GM13976 (cell line): Measurements from ENCODE around the gene LRRC1.

Experiments
- DNase-seq: peaks from one replicate; pipeline ENCODE4 v3.0.0; 2012; ENCODE audit warnings: low spot score
- CTCF ChIP-seq: IDR thresholded peaks from 2 replicates; pipeline ENCODE4 v1.5.1; 2012; ENCODE audit warnings: borderline replicate concordance, mild to moderate bottlenecking; ENCODE audit not compliant: insufficient read depth; ENCODE audit errors: extremely low read depth, missing control alignments, control extremely low read depth
- in situ Hi-C: fragments of 300-500 bp; cut with MboI; formaldehyde crosslinking; loops from one replicate; pipeline ENCODE4 v1.12.0; 2022; ENCODE audit warnings: low sequenced_read_pairs, mixed read lengths, inconsistent platforms; ENCODE audit not compliant: unreplicated experiment

Gene LRRC1

GRCh38 chr6:53868626-53869025 lies 73.8 kb downstream of the LRRC1 start:
- no peak for TF ChIP-seq CTCF
- in situ Hi-C loops = no loop called here
- DNase-seq = no peak

- DNase-seq = no peak
- no peak for TF ChIP-seq CTCF
- in situ Hi-C loops = no loop called here
Measured at GRCh38 chr6:53869964-53870363, 75.2 kb downstream of the LRRC1 start.

DNA sequence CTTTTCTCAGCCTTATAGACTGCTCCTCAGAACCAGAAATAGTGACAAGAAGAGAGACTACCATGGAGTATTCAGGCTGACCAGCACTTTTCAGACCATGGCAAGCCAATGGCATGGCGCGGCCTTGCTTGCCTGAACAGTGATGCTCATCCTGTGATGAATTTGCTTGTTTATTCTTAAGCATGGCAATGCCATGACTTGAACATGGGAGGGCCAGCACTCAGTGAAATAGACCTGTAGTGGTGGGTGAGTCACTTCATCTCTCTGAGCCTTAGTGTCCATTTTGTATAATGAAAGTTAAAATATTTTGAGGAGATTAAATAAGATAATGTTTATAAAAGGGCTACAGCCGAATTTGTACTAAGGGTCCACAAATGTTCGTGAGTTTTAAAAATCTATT lies 79.1 kb downstream of the LRRC1 start:
- in situ Hi-C loops = no loop called here
- no peak for DNase-seq
- no peak for TF ChIP-seq CTCF

- TF ChIP-seq CTCF = no peak
- DNase-seq = no peak
- in situ Hi-C loops = no loop called here
Measured at GRCh38 chr6:53874964-53875363, 80.2 kb downstream of the LRRC1 start.

DNA sequence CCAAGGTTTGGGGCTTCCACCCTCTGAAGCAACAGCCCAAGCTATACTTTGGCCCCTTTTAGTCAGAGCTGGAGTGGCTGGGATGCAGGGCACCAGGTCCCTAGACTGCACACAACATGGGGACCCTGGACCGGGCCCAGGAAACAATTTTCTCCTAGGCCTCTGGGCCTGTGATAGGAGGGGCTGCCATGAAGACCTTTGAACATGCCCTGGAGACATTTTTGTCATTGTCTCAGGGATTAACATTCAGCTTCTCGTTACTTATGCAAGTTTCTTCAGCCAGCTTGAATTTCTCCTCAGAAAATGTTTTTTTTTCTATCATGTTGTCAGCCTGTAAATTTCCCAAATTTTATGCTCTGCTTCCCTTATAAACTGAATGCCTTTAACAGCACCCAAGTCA lies 82.3 kb downstream of the LRRC1 start:
- no peak for TF ChIP-seq CTCF
- no peak for DNase-seq
- in situ Hi-C loops = no loop called here

GRCh38 chr6:53878808-53879207 lies 84.0 kb downstream of the LRRC1 start:
- no peak for DNase-seq
- in situ Hi-C loops = no loop called here
- TF ChIP-seq CTCF = no peak

DNA sequence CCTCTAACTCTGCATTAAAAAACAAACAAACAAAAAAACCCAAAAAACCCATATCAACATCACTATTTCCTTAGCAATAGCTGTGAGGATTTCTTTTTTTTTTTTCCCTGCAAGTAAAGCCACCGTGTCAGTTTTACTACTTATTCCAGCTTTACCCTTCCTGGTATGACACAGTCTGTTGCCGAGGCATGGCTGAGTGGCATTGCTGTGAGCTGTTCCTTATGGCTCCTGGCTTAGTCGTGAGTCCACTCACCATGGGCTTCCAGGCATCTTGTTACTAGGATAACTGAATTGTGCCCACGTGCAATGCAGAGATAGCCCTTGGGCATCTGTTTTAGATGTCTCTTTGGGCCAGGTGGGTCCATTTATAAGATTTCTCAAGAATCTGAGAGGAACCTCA lies 84.8 kb downstream of the LRRC1 start:
- no peak for DNase-seq
- in situ Hi-C loops = no loop called here
- TF ChIP-seq CTCF = no peak
